Neural cell (in vitro differentiated cells): ENCODE results near the gene RAB7B. TPM values are rescaled to one million over a fixed set of nuclear protein-coding genes. Genes with fewer than 3 reads are reported as not detected.
"Not testable (repeated sequence)": the region's sequence is repeated elsewhere in the genome, so short reads cannot be mapped to it uniquely, and the experiment has no call there.

Experiments used
- H2AFZ ChIP-seq: fragments of 200-600, 300-800 bp; sonication (generic), shearing (Covaris generic); 2 replicates; pipeline ENCODE4 v1.6.0; 2014; ENCODE audit warnings: low read depth, mild to moderate bottlenecking, antibody characterized with exemption, low read length, moderate library complexity
- H3F3A ChIP-seq: fragments of 200-600 bp; shearing (Covaris generic); 2 replicates; pipeline ENCODE4 v1.6.1; 2016; ENCODE audit warnings: mild to moderate bottlenecking, moderate library complexity, mixed read lengths, antibody characterized with exemption, low read length; ENCODE audit not compliant: insufficient read depth, poor library complexity, severe bottlenecking
- H3K27ac ChIP-seq: fragments of 200-600, 300-800 bp; sonication (generic), shearing (Covaris generic); 2 replicates; pipeline ENCODE4 v1.5.1; 2014; ENCODE audit warnings: mild to moderate bottlenecking, low read length, moderate library complexity
- H3K27me3 ChIP-seq: fragments of 300-800, 200-600 bp; sonication (generic), shearing (Covaris generic); 2 replicates; pipeline ENCODE4 v1.6.0; 2014; ENCODE audit warnings: mild to moderate bottlenecking, low read depth, low read length, moderate library complexity; ENCODE audit not compliant: insufficient read depth
- H3K36me3 ChIP-seq: fragments of 300-800, 200-600 bp; sonication (generic), shearing (Covaris generic); 2 replicates; pipeline ENCODE4 v1.5.1; 2014; ENCODE audit warnings: mild to moderate bottlenecking, antibody characterized with exemption, low read length, moderate library complexity; ENCODE audit not compliant: insufficient read depth
- H3K4me2 ChIP-seq: fragments of 300-800, 200-600 bp; sonication (generic), shearing (Covaris generic); 2 replicates; pipeline ENCODE4 v1.6.0; 2014; ENCODE audit warnings: mild to moderate bottlenecking, low read length
- H3K4me3 ChIP-seq: fragments of 300-800, 200-600 bp; sonication (generic), shearing (Covaris generic); 2 replicates; pipeline ENCODE4 v1.5.1; 2014; ENCODE audit warnings: mild to moderate bottlenecking, low read length, moderate library complexity
- H3K79me2 ChIP-seq: fragments of 200-600 bp; shearing (Covaris generic); replicated peaks from 2 replicates; pipeline ENCODE4 v1.6.0; 2014; ENCODE audit warnings: mild to moderate bottlenecking, low read length, moderate library complexity; ENCODE audit not compliant: insufficient read depth
- H3K9ac ChIP-seq: fragments of 300-800, 200-600 bp; sonication (generic), shearing (Covaris generic); 2 replicates; pipeline ENCODE4 v1.6.1; 2016; ENCODE audit warnings: mild to moderate bottlenecking, low read length, mixed read lengths
- H3K9me2 ChIP-seq: fragments of 200-600 bp; shearing (Covaris generic); 2 replicates; pipeline ENCODE4 v1.6.1; 2016; ENCODE audit warnings: mild to moderate bottlenecking, low read length, mixed read lengths; ENCODE audit not compliant: insufficient read depth
- H3K9me3 ChIP-seq: fragments of 200-600, 300-800 bp; sonication (generic), shearing (Covaris generic); 2 replicates; pipeline ENCODE4 v1.6.1; 2016; ENCODE audit warnings: mild to moderate bottlenecking, mixed run types, low read length, moderate library complexity, mixed read lengths
- H4K20me1 ChIP-seq: fragments of 200-600 bp; shearing (Covaris generic); 2 replicates; pipeline ENCODE4 v1.6.1; 2016; ENCODE audit warnings: mild to moderate bottlenecking, mixed run types; ENCODE audit not compliant: insufficient read depth
- EP300 ChIP-seq: fragments of 450-650 bp; conservative IDR thresholded peaks from 2 replicates; pipeline ENCODE4 v1.6.1; 2014; ENCODE audit warnings: antibody characterized with exemption, mild to moderate bottlenecking, moderate library complexity; ENCODE audit not compliant: poor library complexity, severe bottlenecking
- EZH2 ChIP-seq: fragments of 200-600, 300-800 bp; shearing (Covaris generic), sonication (generic); IDR thresholded peaks from 2 replicates; pipeline ENCODE4 v1.6.1; 2014; ENCODE audit warnings: antibody characterized with exemption, low read length, borderline replicate concordance, mild to moderate bottlenecking; ENCODE audit not compliant: insufficient read depth, poor library complexity, severe bottlenecking
- MXI1 ChIP-seq: fragments of 450-650 bp; conservative IDR thresholded peaks from 2 replicates; pipeline ENCODE4 v1.6.1; 2014; ENCODE audit warnings: antibody characterized with exemption, mild to moderate bottlenecking; ENCODE audit not compliant: poor library complexity, severe bottlenecking
- POLR2AphosphoS5 ChIP-seq: IDR thresholded peaks from 2 replicates; pipeline ENCODE4 v1.6.1; 2012
- RAD21 ChIP-seq: fragments of 450-650 bp; conservative IDR thresholded peaks from 2 replicates; pipeline ENCODE4 v1.6.1; 2014; ENCODE audit warnings: antibody characterized with exemption, mild to moderate bottlenecking, moderate library complexity
- SMC3 ChIP-seq: fragments of 450-650 bp; conservative IDR thresholded peaks from 2 replicates; pipeline ENCODE4 v1.6.1; 2014; ENCODE audit warnings: antibody characterized with exemption, mild to moderate bottlenecking, moderate library complexity; ENCODE audit not compliant: poor library complexity
- TAF1 ChIP-seq: IDR thresholded peaks from 2 replicates; pipeline ENCODE4 v1.6.1; 2012; ENCODE audit warnings: low read depth
- polyA minus RNA-seq: library from RNA; depleted of rRNA, polyadenylated mRNA; stranded (reverse); fragments of >200 nt; gene quantifications from 2 replicates; pipeline ENCODE4 v1.2.3, GENCODE V29; 2014
- polyA plus RNA-seq: library from polyadenylated mRNA; depleted of rRNA; stranded (reverse); fragments of >200 nt; gene quantifications from 2 replicates; pipeline ENCODE4 v1.2.3, GENCODE V29; 2014
- TF ChIP-seq, protein P1 (sequence below): fragments of 450-650 bp; IDR thresholded peaks from 2 replicates; pipeline ENCODE4 v1.5.1; 2014; ENCODE audit warnings: antibody characterized with exemption, mild to moderate bottlenecking, moderate library complexity; ENCODE audit not compliant: poor library complexity, severe bottlenecking
- TF ChIP-seq, protein P2 (sequence below): IDR thresholded peaks from 2 replicates; pipeline ENCODE4 v1.6.1; 2012; ENCODE audit warnings: borderline replicate concordance

The RAB7B gene, protein sequence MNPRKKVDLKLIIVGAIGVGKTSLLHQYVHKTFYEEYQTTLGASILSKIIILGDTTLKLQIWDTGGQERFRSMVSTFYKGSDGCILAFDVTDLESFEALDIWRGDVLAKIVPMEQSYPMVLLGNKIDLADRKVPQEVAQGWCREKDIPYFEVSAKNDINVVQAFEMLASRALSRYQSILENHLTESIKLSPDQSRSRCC
- polyA plus RNA-seq (not detected in 2 replicates), polyA minus RNA-seq (not detected in 2 replicates)

DNA sequence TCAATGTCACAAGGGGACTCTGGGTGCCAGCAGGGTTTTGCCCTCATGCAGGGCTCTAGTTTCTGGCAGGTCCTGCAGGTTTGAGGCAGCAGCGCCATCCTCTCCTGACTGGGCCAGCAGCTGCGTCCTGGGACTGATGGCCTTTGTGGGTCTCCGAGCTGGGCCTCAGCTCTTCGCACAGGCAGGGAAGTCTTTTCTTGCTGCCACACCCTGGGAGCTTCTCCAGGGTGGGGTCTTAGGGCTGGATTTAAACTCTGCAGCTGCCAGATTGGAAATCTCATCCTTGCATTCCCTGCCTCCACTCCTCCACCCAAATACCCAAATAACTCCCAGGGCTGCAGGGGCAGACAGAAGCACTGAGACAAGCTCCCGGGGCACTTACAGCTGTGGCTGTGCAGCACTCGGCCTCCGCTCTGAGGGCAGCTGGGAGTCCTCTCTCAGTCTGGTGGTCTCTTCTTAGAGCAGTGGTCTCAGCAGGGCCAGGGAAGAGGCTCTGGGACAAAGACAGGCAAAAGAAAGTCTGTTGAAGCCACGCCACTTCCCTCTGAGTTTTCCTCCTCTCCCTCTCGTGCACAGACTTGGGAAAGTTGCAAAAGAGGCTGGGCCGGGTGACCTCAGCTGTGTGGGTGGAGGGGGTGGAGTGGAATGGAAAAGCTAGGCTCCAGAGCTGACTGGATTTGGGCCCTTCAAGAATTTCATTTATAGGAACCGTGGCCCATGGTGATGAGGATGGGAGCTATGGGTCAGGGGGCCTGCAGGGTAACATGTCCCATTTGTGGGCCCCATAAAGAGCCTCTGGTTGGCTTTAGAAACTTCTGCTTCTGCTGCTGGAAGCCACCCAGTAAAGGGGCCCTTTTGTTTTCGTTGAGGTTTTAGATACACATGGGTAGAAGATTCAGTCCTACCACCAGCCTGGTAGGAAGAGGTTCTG lies at the start of gene RAB7B:
Gene RAB7B, minus strand, starts transcription at position 525 of the 931 bp plus-strand sequence. CDS start 9,260 bp downstream, outside the sequence.
- Histone ChIP-seq H3K9me2 (no peaks in the 10 kb centered on the region), H3K4me3 (no peak within 1 kb of the TSS), H3K4me2 (no peak within 1 kb of the TSS), H3K9me3 (no peaks in the 10 kb centered on the region), H3K27me3 (no peaks in the 10 kb centered on the region), H3F3A (no peaks in the 10 kb centered on the region), H3K27ac (no peak within 1 kb of the TSS), H4K20me1 (no peaks in the 10 kb centered on the region), H3K36me3 (no peaks in the 10 kb centered on the region), H2AFZ (no peak within 1 kb of the TSS), H3K79me2 (no peaks in the 10 kb centered on the region), H3K9ac (no peak within 1 kb of the TSS)
- no peak for TF ChIP-seq RAD21
- TF ChIP-seq POLR2AphosphoS5: no peak
- TF ChIP-seq, protein P1, sequence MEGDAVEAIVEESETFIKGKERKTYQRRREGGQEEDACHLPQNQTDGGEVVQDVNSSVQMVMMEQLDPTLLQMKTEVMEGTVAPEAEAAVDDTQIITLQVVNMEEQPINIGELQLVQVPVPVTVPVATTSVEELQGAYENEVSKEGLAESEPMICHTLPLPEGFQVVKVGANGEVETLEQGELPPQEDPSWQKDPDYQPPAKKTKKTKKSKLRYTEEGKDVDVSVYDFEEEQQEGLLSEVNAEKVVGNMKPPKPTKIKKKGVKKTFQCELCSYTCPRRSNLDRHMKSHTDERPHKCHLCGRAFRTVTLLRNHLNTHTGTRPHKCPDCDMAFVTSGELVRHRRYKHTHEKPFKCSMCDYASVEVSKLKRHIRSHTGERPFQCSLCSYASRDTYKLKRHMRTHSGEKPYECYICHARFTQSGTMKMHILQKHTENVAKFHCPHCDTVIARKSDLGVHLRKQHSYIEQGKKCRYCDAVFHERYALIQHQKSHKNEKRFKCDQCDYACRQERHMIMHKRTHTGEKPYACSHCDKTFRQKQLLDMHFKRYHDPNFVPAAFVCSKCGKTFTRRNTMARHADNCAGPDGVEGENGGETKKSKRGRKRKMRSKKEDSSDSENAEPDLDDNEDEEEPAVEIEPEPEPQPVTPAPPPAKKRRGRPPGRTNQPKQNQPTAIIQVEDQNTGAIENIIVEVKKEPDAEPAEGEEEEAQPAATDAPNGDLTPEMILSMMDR: no peak
- TF ChIP-seq, protein P2, sequence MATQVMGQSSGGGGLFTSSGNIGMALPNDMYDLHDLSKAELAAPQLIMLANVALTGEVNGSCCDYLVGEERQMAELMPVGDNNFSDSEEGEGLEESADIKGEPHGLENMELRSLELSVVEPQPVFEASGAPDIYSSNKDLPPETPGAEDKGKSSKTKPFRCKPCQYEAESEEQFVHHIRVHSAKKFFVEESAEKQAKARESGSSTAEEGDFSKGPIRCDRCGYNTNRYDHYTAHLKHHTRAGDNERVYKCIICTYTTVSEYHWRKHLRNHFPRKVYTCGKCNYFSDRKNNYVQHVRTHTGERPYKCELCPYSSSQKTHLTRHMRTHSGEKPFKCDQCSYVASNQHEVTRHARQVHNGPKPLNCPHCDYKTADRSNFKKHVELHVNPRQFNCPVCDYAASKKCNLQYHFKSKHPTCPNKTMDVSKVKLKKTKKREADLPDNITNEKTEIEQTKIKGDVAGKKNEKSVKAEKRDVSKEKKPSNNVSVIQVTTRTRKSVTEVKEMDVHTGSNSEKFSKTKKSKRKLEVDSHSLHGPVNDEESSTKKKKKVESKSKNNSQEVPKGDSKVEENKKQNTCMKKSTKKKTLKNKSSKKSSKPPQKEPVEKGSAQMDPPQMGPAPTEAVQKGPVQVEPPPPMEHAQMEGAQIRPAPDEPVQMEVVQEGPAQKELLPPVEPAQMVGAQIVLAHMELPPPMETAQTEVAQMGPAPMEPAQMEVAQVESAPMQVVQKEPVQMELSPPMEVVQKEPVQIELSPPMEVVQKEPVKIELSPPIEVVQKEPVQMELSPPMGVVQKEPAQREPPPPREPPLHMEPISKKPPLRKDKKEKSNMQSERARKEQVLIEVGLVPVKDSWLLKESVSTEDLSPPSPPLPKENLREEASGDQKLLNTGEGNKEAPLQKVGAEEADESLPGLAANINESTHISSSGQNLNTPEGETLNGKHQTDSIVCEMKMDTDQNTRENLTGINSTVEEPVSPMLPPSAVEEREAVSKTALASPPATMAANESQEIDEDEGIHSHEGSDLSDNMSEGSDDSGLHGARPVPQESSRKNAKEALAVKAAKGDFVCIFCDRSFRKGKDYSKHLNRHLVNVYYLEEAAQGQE: no peak
- TF ChIP-seq EP300: no peak
- TF ChIP-seq SMC3: no peak
- TF ChIP-seq MXI1: no peak
- no peak for TF ChIP-seq EZH2
- TF ChIP-seq TAF1: no peak

GRCh38 chr1:206052231-206052865 lies 49.2 kb upstream of the RAB7B start:
- not testable (repeated sequence) for H3K27ac ChIP-seq, H2AFZ ChIP-seq, H4K20me1 ChIP-seq, H3F3A ChIP-seq, H3K36me3 ChIP-seq, H3K79me2 ChIP-seq, H3K9ac ChIP-seq, H3K9me3 ChIP-seq, H3K4me2 ChIP-seq, H3K27me3 ChIP-seq, H3K4me3 ChIP-seq, H3K9me2 ChIP-seq
